ENCODE measurements around the gene RELT.

RELT gene

GRCh38 chr11:73361953-73362776, 14.0 kb upstream of the RELT start:
- peak overlapping the region; percentile 43 for H3K4me2 ChIP-seq (ENCODE audit: insufficient read depth, low read length, poor library complexity, severe bottlenecking)
- no peak overlapping the region for H2BK15ac ChIP-seq (ENCODE audit: low read length)
- H2BK120ac ChIP-seq (ENCODE audit: low read depth, low read length): no peak overlapping the region
- peak overlapping the region; percentile 73 for H3K18ac ChIP-seq (ENCODE audit: low read length)
- no peak overlapping the region for H2AK5ac ChIP-seq (ENCODE audit: low read depth, low read length)
- H3K79me1 ChIP-seq (ENCODE audit: low read depth, low read length): no peaks in the 10 kb centered on the region
- H3K9me3 ChIP-seq (replicated peaks in 1 of 2; ENCODE audit: control insufficient read depth in 2 of 2, insufficient read depth in 1 of 2, low read depth in 1 of 2, low read length in 2 of 2): no peaks in the 10 kb centered on the region
- H2BK12ac ChIP-seq (ENCODE audit: low read length): no peak overlapping the region
- no CpG with 5 or more reads among the region's 70 CpGs for WGBS, 2 donors (ENCODE audit: extremely low coverage in 2 of 2, insufficient read length in 2 of 2, insufficient replicate concordance in 1 of 2)
- H4K91ac ChIP-seq (ENCODE audit: low read depth, low read length, poor library complexity): no peak overlapping the region
- no peak overlapping the region for H3K4ac ChIP-seq (ENCODE audit: low read length)
- no peak overlapping the region for H3K27ac ChIP-seq (replicated peaks; ENCODE audit: low read length)
- H3K36me3 ChIP-seq (replicated peaks in 1 of 2; ENCODE audit: control insufficient read depth in 2 of 2, insufficient read depth in 2 of 2, low read length in 2 of 2): peaks cover 65 to 97% of the 10 kb centered on the region in 2 donors
- H3K27me3 ChIP-seq (ENCODE audit: control insufficient read depth in 3 of 3, insufficient read depth in 3 of 3, low read depth in 1 of 3, low read length in 3 of 3): no peaks in the 10 kb centered on the region
- H3K9ac ChIP-seq (ENCODE audit: low read depth, low read length, poor library complexity): peak overlapping the region; percentile 79
- H3K4me1 ChIP-seq (ENCODE audit: control insufficient read depth in 2 of 2, insufficient read depth in 1 of 2, low read depth in 1 of 2, low read length in 2 of 2): no peaks in the 10 kb centered on the region
- no peak overlapping the region for H2BK5ac ChIP-seq (ENCODE audit: low read length)
- no peak overlapping the region for H4K8ac ChIP-seq (ENCODE audit: low read depth, low read length)
- H3K14ac ChIP-seq (ENCODE audit: low read length): peak overlapping the region; percentile 23
- H2AFZ ChIP-seq (ENCODE audit: low read length): no peak overlapping the region
- peak; percentile 68 for DNase-seq (ENCODE audit: low spot score)
- peak overlapping the region in 1 of 2 donors; percentile 66 for H3K4me3 ChIP-seq (ENCODE audit: low read length in 2 of 2)
- H3K23ac ChIP-seq (ENCODE audit: low read depth, low read length, poor library complexity): peak overlapping the region; percentile 87

GRCh38 chr11:73363147-73363546, 13.1 kb upstream of the RELT start:
- no peaks in the 10 kb centered on the region for H3K4me1 ChIP-seq (ENCODE audit: control insufficient read depth in 2 of 2, insufficient read depth in 1 of 2, low read depth in 1 of 2, low read length in 2 of 2)
- peak overlapping the region; percentile 18 for H2BK120ac ChIP-seq (ENCODE audit: low read depth, low read length)
- H3K9ac ChIP-seq (ENCODE audit: low read depth, low read length, poor library complexity): peak overlapping the region; percentile 3
- H3K36me3 ChIP-seq (replicated peaks in 1 of 2; ENCODE audit: control insufficient read depth in 2 of 2, insufficient read depth in 2 of 2, low read length in 2 of 2): peaks cover 58 to 97% of the 10 kb centered on the region in 2 donors
- H3K27ac ChIP-seq (replicated peaks; ENCODE audit: low read length): no peak overlapping the region
- no peak overlapping the region for H3K4ac ChIP-seq (ENCODE audit: low read length)
- H2AFZ ChIP-seq (ENCODE audit: low read length): no peak overlapping the region
- H4K8ac ChIP-seq (ENCODE audit: low read depth, low read length): no peak overlapping the region
- no peak overlapping the region for H3K4me3 ChIP-seq (ENCODE audit: low read length in 2 of 2)
- H3K23ac ChIP-seq (ENCODE audit: low read depth, low read length, poor library complexity): peak overlapping the region; percentile 76
- no peak overlapping the region for H2BK5ac ChIP-seq (ENCODE audit: low read length)
- H3K18ac ChIP-seq (ENCODE audit: low read length): no peak overlapping the region
- no peak overlapping the region for H2BK12ac ChIP-seq (ENCODE audit: low read length)
- H3K4me2 ChIP-seq (ENCODE audit: insufficient read depth, low read length, poor library complexity, severe bottlenecking): no peak overlapping the region
- H4K91ac ChIP-seq (ENCODE audit: low read depth, low read length, poor library complexity): no peak overlapping the region
- H3K27me3 ChIP-seq (ENCODE audit: control insufficient read depth in 3 of 3, insufficient read depth in 3 of 3, low read depth in 1 of 3, low read length in 3 of 3): no peaks in the 10 kb centered on the region
- no peaks in the 10 kb centered on the region for H3K9me3 ChIP-seq (replicated peaks in 1 of 2; ENCODE audit: control insufficient read depth in 2 of 2, insufficient read depth in 1 of 2, low read depth in 1 of 2, low read length in 2 of 2)
- H2BK15ac ChIP-seq (ENCODE audit: low read length): no peak overlapping the region
- no CpG with 5 or more reads among the region's 9 CpGs for WGBS, 2 donors (ENCODE audit: extremely low coverage in 2 of 2, insufficient read length in 2 of 2, insufficient replicate concordance in 1 of 2)
- H3K79me1 ChIP-seq (ENCODE audit: low read depth, low read length): no peaks in the 10 kb centered on the region
- no peak for DNase-seq (ENCODE audit: low spot score)
- no peak overlapping the region for H3K14ac ChIP-seq (ENCODE audit: low read length)
- H2AK5ac ChIP-seq (ENCODE audit: low read depth, low read length): peak overlapping the region; percentile 14

GRCh38 chr11:73365352-73366264, 10.6 kb upstream of the RELT start:
- H3K4ac ChIP-seq (ENCODE audit: low read length): no peak overlapping the region
- H3K14ac ChIP-seq (ENCODE audit: low read length): peak overlapping the region; percentile 15
- no peak overlapping the region for H2BK5ac ChIP-seq (ENCODE audit: low read length)
- H3K27ac ChIP-seq (replicated peaks; ENCODE audit: low read length): no peak overlapping the region
- no peak overlapping the region for H2BK15ac ChIP-seq (ENCODE audit: low read length)
- H3K4me1 ChIP-seq (ENCODE audit: control insufficient read depth in 2 of 2, insufficient read depth in 1 of 2, low read depth in 1 of 2, low read length in 2 of 2): no peaks in the 10 kb centered on the region
- no peaks in the 10 kb centered on the region for H3K9me3 ChIP-seq (replicated peaks in 1 of 2; ENCODE audit: control insufficient read depth in 2 of 2, insufficient read depth in 1 of 2, low read depth in 1 of 2, low read length in 2 of 2)
- H3K27me3 ChIP-seq (ENCODE audit: control insufficient read depth in 3 of 3, insufficient read depth in 3 of 3, low read depth in 1 of 3, low read length in 3 of 3): no peaks in the 10 kb centered on the region
- no CpG with 5 or more reads among the region's 24 CpGs for WGBS, 2 donors (ENCODE audit: extremely low coverage in 2 of 2, insufficient read length in 2 of 2, insufficient replicate concordance in 1 of 2)
- H2BK120ac ChIP-seq (ENCODE audit: low read depth, low read length): no peak overlapping the region
- no peak overlapping the region for H2AFZ ChIP-seq (ENCODE audit: low read length)
- no peak overlapping the region for H2AK5ac ChIP-seq (ENCODE audit: low read depth, low read length)
- no peak overlapping the region for H4K8ac ChIP-seq (ENCODE audit: low read depth, low read length)
- H4K91ac ChIP-seq (ENCODE audit: low read depth, low read length, poor library complexity): no peak overlapping the region
- H3K4me2 ChIP-seq (ENCODE audit: insufficient read depth, low read length, poor library complexity, severe bottlenecking): no peak overlapping the region
- H3K36me3 ChIP-seq (replicated peaks in 1 of 2; ENCODE audit: control insufficient read depth in 2 of 2, insufficient read depth in 2 of 2, low read length in 2 of 2): peaks cover 42 to 81% of the 10 kb centered on the region in 2 donors
- no peak overlapping the region for H3K18ac ChIP-seq (ENCODE audit: low read length)
- peak overlapping the region; percentile 56 for H3K9ac ChIP-seq (ENCODE audit: low read depth, low read length, poor library complexity)
- H3K4me3 ChIP-seq (ENCODE audit: low read length in 2 of 2): no peak overlapping the region
- no peak for DNase-seq (ENCODE audit: low spot score)
- no peak overlapping the region for H2BK12ac ChIP-seq (ENCODE audit: low read length)
- no peak overlapping the region for H3K23ac ChIP-seq (ENCODE audit: low read depth, low read length, poor library complexity)
- H3K79me1 ChIP-seq (ENCODE audit: low read depth, low read length): no peaks in the 10 kb centered on the region

GRCh38 chr11:73366265-73366610, 10.0 kb upstream of the RELT start:
- H3K4me3 ChIP-seq (ENCODE audit: low read length in 2 of 2): no peak overlapping the region
- H2BK15ac ChIP-seq (ENCODE audit: low read length): no peak overlapping the region
- WGBS, 2 donors (ENCODE audit: extremely low coverage in 2 of 2, insufficient read length in 2 of 2, insufficient replicate concordance in 1 of 2): no CpG with 5 or more reads among the region's 4 CpGs
- H3K27me3 ChIP-seq (ENCODE audit: control insufficient read depth in 3 of 3, insufficient read depth in 3 of 3, low read depth in 1 of 3, low read length in 3 of 3): no peaks in the 10 kb centered on the region
- no peak overlapping the region for H3K23ac ChIP-seq (ENCODE audit: low read depth, low read length, poor library complexity)
- no peak overlapping the region for H3K9ac ChIP-seq (ENCODE audit: low read depth, low read length, poor library complexity)
- H3K9me3 ChIP-seq (replicated peaks in 1 of 2; ENCODE audit: control insufficient read depth in 2 of 2, insufficient read depth in 1 of 2, low read depth in 1 of 2, low read length in 2 of 2): no peaks in the 10 kb centered on the region
- H3K4me2 ChIP-seq (ENCODE audit: insufficient read depth, low read length, poor library complexity, severe bottlenecking): no peak overlapping the region
- no peak overlapping the region for H2BK120ac ChIP-seq (ENCODE audit: low read depth, low read length)
- H2AFZ ChIP-seq (ENCODE audit: low read length): no peak overlapping the region
- no peak overlapping the region for H4K8ac ChIP-seq (ENCODE audit: low read depth, low read length)
- H3K27ac ChIP-seq (replicated peaks; ENCODE audit: low read length): no peak overlapping the region
- H3K18ac ChIP-seq (ENCODE audit: low read length): no peak overlapping the region
- no peak overlapping the region for H4K91ac ChIP-seq (ENCODE audit: low read depth, low read length, poor library complexity)
- H2BK5ac ChIP-seq (ENCODE audit: low read length): no peak overlapping the region
- H3K14ac ChIP-seq (ENCODE audit: low read length): no peak overlapping the region
- H2AK5ac ChIP-seq (ENCODE audit: low read depth, low read length): no peak overlapping the region
- H3K36me3 ChIP-seq (replicated peaks in 1 of 2; ENCODE audit: control insufficient read depth in 2 of 2, insufficient read depth in 2 of 2, low read length in 2 of 2): peaks cover 39 to 74% of the 10 kb centered on the region in 2 donors
- H3K4me1 ChIP-seq (ENCODE audit: control insufficient read depth in 2 of 2, insufficient read depth in 1 of 2, low read depth in 1 of 2, low read length in 2 of 2): no peaks in the 10 kb centered on the region
- DNase-seq (ENCODE audit: low spot score): no peak
- H3K4ac ChIP-seq (ENCODE audit: low read length): no peak overlapping the region
- H3K79me1 ChIP-seq (ENCODE audit: low read depth, low read length): no peaks in the 10 kb centered on the region
- no peak overlapping the region for H2BK12ac ChIP-seq (ENCODE audit: low read length)

Data from neuronal stem cell (in vitro differentiated cells).